Activated CD8-positive, alpha-beta memory T cell treated with anti-CD3 and anti-CD28 coated beads, Interleukin-2, amount 50 U/mL, for 1 hour (primary cell): ENCODE results near the gene SMKR1.
"Not testable (repeated sequence)": the region's sequence is repeated elsewhere in the genome, so short reads cannot be mapped to it uniquely, and the experiment has no call there.

Source experiments
- DNase-seq: peaks from one replicate; pipeline ENCODE4 v3.0.0-alpha.2; 2020; ENCODE audit errors: extremely low read depth

SMKR1 gene

GRCh38 chr7:129482781-129483180 is 19.6 kb upstream of the SMKR1 start:
- no peak for DNase-seq

DNA sequence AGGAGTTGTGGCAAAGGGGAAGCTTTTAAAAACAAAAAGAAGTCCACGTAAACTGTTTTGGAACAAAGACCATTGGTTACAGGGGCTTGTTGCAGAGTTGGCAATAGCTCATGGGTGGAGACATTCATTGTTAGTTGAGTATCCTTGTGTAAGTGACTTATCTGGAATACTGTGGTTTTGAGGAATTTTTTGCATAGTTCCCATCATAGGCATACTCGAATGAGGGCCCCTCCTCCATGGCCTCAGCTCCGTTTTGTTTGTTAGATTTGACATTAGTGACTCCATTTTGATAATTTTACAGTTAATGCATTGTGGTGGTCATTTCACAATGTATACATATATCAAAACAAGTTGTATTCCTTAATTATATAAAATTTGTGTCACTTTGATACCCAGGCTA is 12.8 kb upstream of the SMKR1 start:
- DNase-seq, result no peak

DNA sequence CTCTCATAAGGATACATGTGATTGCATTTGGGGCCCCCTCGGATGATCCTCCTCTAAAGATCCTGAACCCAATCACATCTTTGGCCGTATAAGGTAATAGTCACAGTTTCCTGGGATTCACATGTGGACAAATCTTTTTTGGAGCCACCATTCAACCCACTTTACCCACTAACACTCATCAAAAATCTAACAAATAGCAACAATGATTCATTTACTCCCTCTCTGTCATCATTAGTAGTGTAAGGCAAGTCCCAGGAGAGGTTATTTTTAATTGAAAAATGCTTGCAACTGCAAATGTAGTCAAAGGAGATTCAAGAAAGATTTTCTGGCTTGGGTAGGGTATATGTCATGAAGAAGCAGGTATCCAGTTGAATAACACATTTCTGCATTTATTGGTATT is 9.9 kb upstream of the SMKR1 start:
- DNase-seq, result no peak

DNA sequence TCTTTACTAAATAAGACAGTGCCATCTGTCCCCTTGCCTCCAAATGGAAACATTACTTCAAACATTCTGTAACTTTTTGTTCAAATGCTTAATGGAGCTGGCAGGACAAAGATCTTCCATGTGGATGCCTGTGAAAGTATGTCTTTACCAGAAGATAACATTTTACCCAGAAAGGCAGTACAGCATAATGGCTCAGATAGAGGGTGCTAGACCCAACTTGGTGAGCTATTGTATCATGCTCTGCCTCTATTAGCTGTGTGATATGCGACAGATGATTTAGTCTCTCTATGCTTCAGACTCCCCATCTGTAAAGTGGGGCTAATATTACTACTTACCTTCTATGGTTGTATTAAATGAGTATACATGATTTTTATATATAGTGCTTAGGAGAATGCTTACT is 8.8 kb upstream of the SMKR1 start:
- no peak for DNase-seq

DNA sequence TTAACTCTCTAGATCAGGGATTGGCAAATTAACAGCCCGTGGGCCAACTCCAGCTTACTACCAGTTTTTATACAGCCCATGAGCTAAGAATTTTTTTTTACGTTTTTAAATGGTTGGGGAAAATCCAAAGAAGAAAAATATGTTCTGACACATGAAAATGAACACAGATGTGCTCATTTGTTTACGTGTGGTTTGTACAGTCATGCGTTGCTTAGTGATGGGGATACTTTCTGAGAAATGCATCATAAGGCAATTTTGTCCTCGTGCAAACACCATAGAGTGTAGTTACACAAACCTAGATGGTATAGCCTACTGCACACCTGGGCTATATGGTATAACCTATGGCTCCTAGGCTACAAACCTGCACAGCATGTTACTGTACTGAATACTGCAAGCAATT is 8.3 kb upstream of the SMKR1 start:
- no peak for DNase-seq

DNA sequence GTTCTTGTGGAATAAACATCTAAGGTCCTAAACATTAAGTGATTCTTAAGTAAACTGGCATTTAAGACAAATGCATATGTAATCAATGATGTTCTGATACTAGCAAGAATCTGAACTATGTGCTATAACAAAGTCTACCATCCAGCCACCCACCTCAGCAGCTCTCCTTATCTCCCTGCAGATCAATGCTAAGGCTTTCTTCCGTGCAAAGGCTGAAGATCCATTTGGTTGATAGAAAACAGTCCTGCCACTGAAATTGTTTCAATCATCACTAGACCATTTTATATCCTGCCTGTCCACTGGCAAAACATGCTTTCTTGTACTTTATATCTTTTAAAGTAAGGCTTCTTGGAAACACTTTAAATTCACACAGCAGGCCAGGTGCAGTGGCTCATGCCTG is 6.3 kb upstream of the SMKR1 start:
- no peak for DNase-seq

DNA sequence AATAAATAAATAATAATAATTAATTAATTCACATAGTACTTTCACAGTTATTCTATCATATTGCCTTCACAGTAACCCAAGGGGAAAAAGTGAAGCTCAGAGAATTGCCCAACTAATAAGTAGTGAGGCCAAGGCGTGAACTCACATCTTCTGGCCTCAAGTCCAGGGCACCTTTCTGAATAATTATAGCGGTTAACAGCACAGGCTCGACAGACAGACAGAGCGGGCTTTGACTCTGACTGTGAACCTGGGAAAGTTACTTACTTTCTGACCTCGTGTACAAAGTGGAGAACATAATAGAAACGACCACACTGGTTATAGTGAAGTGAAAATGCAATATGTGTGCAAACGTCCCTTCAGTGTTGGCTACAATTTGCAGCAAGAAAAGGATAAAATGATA is 5.7 kb upstream of the SMKR1 start:
- DNase-seq, result no peak

DNA sequence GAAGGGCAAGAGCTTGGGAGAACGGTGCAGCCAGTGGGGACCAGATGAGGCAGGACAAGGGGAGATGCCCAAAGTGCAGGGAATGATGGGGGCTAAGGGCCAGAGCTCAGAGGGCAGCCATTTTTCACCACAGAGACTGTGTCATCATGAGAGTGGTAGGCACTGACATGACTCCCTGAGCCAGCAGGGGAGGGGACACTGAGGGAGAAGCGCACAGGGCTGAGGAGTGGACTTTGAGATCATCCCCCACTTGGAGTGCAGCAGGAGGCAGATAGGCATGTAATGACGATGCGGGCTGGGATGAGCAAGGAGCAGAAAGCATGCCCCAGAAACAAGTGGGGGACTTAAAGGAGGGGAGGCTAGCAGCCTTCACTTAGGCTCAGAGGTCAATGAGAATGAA is 5.2 kb upstream of the SMKR1 start:
- DNase-seq, result no peak

DNA sequence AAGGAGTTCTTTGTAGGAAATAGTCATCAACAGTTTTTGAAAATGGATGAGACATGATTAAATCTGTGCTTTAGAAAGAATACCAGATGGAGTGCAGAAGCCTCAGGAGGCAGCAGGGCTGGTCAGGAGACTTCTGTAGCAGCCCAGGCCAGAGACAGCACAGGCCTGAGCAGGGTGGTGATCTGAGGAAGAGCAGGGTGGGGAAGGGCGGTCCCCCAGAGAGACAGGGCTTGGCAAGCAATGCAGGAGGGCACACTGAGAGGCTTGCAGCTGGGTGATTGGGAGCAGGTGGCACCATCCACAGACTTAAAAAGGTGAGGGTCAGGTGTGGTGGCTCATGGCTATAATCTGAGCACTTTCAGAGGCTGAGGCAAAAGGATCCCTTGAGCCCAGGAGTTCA is 4.3 kb upstream of the SMKR1 start:
- no peak for DNase-seq

GRCh38 chr7:129499999-129500398 is 2.3 kb upstream of the SMKR1 start:
- DNase-seq, result no peak

GRCh38 chr7:129502708-129503685 is 666 bp downstream of the SMKR1 start:
- DNase-seq, result no peak

GRCh38 chr7:129503725-129504124 is 1.4 kb downstream of the SMKR1 start:
- DNase-seq, result no peak

- no peak for DNase-seq
Observed at GRCh38 chr7:129512192-129512591, 9.9 kb downstream of the SMKR1 start.

GRCh38 chr7:129513546-129513945 is 11.2 kb downstream of the SMKR1 start:
- no peak for DNase-seq

DNA sequence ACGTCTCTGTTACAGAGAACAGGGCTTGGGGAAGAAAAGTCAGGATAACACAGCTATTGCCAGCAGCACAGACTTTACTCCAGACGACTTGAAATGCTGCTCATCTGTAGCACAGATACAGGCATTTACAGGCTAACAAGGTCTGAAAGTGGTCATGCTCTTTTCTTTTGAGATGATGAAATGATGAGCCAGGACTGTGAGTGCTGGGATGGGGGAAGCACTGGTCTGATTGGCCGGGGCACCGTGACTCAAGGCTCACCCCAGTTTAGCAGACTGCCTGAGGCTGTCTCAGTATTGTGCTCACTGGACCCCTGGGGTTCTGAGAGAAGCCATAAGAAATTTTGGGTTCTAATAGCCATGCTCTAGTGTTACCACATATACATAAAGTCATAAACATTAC is 12.4 kb downstream of the SMKR1 start:
- DNase-seq, result no peak

DNA sequence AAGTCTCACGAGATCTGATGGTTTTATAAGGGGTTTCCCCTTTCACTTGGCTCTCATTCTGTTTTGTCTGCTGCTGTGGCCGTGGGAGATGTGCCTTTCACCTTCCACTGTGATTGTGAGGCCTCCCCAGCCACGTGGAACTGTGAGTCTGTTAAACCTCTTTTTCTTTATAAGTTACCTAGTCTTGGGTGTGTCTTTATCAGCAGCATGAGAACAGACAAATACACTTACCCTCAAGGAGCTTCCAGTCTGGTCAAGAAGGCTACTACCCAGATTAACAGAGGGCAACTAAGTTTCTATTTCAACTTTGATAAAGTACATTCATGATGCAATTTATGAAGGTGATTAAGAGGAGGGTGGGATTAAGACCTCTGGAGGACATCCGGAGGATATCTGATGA is 13.1 kb downstream of the SMKR1 start:
- no peak for DNase-seq

GRCh38 chr7:129517931-129518330 is 15.6 kb downstream of the SMKR1 start:
- DNase-seq, result no peak

- no peak for DNase-seq
Observed at GRCh38 chr7:129519464-129519863, 17.1 kb downstream of the SMKR1 start.

DNA sequence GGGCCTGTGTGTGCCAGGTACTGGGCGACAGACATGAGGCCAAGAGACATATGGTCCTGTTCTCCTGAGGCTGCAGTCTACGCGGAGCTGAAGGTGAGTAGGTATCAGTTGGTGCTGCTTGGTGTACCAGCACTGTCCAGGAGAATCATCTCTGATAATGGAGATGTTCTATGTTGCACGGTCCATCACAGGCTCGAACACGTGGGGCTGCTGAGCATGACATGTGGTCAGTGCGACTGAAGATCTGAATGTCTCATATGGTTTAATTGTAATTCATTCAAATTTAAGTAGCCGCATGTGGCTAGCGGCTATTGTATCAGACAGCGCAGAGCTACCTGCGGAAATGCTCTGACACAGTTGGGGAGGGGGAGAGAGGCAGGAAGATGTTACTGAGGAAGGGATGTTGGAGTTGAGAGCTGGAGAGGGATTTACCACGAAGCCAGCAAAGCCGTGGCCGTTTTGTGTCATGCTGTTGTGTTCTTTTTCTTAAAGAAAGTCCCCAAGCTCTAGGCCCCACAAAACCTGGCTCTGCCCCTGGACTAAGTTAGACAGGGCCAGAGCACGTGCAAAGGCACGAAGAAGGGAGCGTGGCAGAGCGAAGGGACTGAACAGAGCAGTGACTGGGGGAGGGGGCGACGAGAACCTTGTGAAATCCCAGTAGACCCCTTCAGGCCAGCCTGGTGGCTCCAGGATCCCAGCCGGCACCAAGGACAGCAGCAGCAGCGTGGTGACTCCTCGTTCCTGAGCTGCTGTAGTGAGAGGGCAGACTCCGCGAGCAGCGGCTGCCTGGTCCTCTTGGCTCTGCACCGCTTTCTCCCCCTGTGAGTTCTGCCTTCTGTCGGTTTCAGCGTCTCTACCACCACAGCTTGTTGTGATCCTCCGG is 20.0 kb downstream of the SMKR1 start:
- DNase-seq, result no peak

DNA sequence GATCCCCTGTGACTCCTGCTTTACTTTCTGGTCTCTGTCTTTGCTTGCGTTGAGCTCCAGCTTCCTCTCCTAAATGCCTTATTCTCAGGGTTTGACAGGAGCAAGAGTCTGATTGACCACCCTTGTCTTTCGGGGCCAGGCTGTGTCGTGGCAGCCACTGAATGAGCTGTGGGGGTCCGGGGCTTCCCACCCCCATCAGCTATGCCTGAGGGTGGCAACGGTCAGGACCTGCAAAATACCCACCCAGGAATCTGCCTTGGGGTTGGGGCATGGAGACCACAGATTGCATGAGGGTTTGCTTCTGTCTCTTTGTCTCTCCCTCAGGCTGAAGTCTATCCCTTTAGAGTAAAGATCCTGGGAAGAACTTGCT is 20.6 kb downstream of the SMKR1 start:
- no peak for DNase-seq

GRCh38 chr7:129523924-129524323 is 21.6 kb downstream of the SMKR1 start:
- no peak for DNase-seq

GRCh38 chr7:129524405-129524804 is 22.1 kb downstream of the SMKR1 start:
- DNase-seq, result not testable (repeated sequence)
